Gastroesophageal sphincter (tissue), 4 donors: ENCODE data around the gene ADAMTS3. TPM values are rescaled to one million over a fixed set of nuclear protein-coding genes. Genes with fewer than 3 reads are reported as not detected.

Source experiments
- ATAC-seq: fragments of 150-250 bp; one replicate; pipeline ENCODE4 v1.9.1; 2016; ENCODE audit warnings: mild to moderate bottlenecking, moderate library complexity
- H3K27ac ChIP-seq, 4 donors: fragments of 200-600 bp; sonication (generic) in 3 of 4; 1 replicate in 3 of 4; 2 replicates in 1 of 4; pipeline ENCODE4 v1.5.1; 2016 to 2019
- H3K27me3 ChIP-seq: fragments of 200-600 bp; sonication (generic); one replicate; pipeline ENCODE4 v1.5.1; 2019
- H3K36me3 ChIP-seq, 2 donors: fragments of 200-600 bp; sonication (generic); one replicate each; pipeline ENCODE4 v1.5.1; 2019; ENCODE audit warnings: control low read depth in 1 of 2
- H3K4me1 ChIP-seq, 3 donors: fragments of 200-600 bp; sonication (generic); 1 replicate in 2 of 3; 2 replicates in 1 of 3; pipeline ENCODE4 v1.5.1; 2016 to 2019; ENCODE audit warnings: control low read depth in 2 of 3
- H3K4me3 ChIP-seq, 2 donors: fragments of 200-600 bp; sonication (generic); one replicate each; pipeline ENCODE4 v1.5.1; 2019; ENCODE audit warnings: mild to moderate bottlenecking in 1 of 2, moderate library complexity in 1 of 2
- H3K9me3 ChIP-seq, 3 donors: fragments of 200-600 bp; sonication (generic); one replicate each; pipeline ENCODE4 v1.5.1; 2017 to 2019; ENCODE audit warnings: control low read depth in 2 of 3
- CTCF ChIP-seq, 4 experiments: fragments of 200-600 bp in 2 of 4; fragments of 450-650 bp in 2 of 4; sonication (generic) in 1 of 4; IDR thresholded peaks; one replicate each; pipeline ENCODE4 v1.5.1; 2017 to 2019; ENCODE audit warnings: antibody characterized with exemption in 4 of 4, mild to moderate bottlenecking in 2 of 4, moderate library complexity in 2 of 4
- EP300 ChIP-seq: sonication (generic); formaldehyde crosslinking; IDR thresholded peaks from one replicate; pipeline ENCODE4 v1.6.1; 2017; ENCODE audit warnings: antibody characterized with exemption, mild to moderate bottlenecking
- POLR2A ChIP-seq, 2 donors: fragments of 450-650 bp; IDR thresholded peaks; one replicate each; pipeline ENCODE4 v1.6.1; 2017; ENCODE audit warnings: antibody characterized with exemption in 2 of 2, mild to moderate bottlenecking in 2 of 2, moderate library complexity in 1 of 2
- POLR2AphosphoS5 ChIP-seq: sonication (generic); formaldehyde crosslinking; IDR thresholded peaks from one replicate; pipeline ENCODE4 v1.6.1; 2017; ENCODE audit warnings: antibody characterized with exemption
- WGBS, 2 donors: methylation state at CpG; one replicate each; pipeline ENCODE4 v1.1.5; 2018; ENCODE audit warnings: low coverage in 1 of 2; 5-methylcytosine and 5-hydroxymethylcytosine counted together
- total RNA-seq, 4 donors: library from RNA; depleted of rRNA; stranded (reverse); fragments of >200 nt; gene quantifications; one replicate each; pipeline ENCODE4 v1.1.0, GENCODE V29; 2016

The ADAMTS3 gene
- total RNA-seq, 4 donors from 2014 or later: 0.31 to 3.0 (median 1.1) TPM

GRCh38 chr4:72602396-72603376 is 33.7 kb upstream of the ADAMTS3 start:
- no peak for ATAC-seq
- Histone ChIP-seq H3K36me3 (no peaks in the 10 kb centered on the region), H3K4me3 (no peak overlapping the region), H3K4me1 (no peaks in the 10 kb centered on the region), H3K27me3 (no peaks in the 10 kb centered on the region), H3K9me3 (no peaks in the 10 kb centered on the region), H3K27ac (no peak overlapping the region)
- WGBS, 2 donors: 65 to 88% methylated on average over 2 to 3 of the region's 3 CpGs
- no peak for TF ChIP-seq EP300
- TF ChIP-seq POLR2AphosphoS5: no peak
- TF ChIP-seq CTCF (IDR thresholded peaks at IDR 0.05): no peak
- TF ChIP-seq POLR2A (IDR thresholded peaks at IDR 0.05): no peak

GRCh38 chr4:72591547-72592454 is 22.8 kb upstream of the ADAMTS3 start:
- no peak overlapping the region for H3K27ac ChIP-seq
- 10 to 54% methylated on average over 3 to 10 of the region's 11 CpGs for WGBS, 2 donors

GRCh38 chr4:72587334-72587733 is 18.3 kb upstream of the ADAMTS3 start:
- WGBS, 2 donors: 86 to 100% methylated on average over 1 to 2 of the region's 2 CpGs
- TF ChIP-seq EP300: no peak
- no peak for TF ChIP-seq POLR2AphosphoS5
- TF ChIP-seq CTCF (IDR thresholded peaks at IDR 0.05): no peak
- TF ChIP-seq POLR2A (IDR thresholded peaks at IDR 0.05): no peak
- no peaks in the 10 kb centered on the region for H3K4me1 ChIP-seq
- no peak overlapping the region for H3K27ac ChIP-seq
- no peak for ATAC-seq
- no peak overlapping the region for H3K4me3 ChIP-seq
- no peaks in the 10 kb centered on the region for H3K27me3 ChIP-seq
- H3K36me3 ChIP-seq: no peaks in the 10 kb centered on the region
- no peaks in the 10 kb centered on the region for H3K9me3 ChIP-seq

More at GRCh38 chr4:72591547-72592454, 22.8 kb upstream of the ADAMTS3 start:
- TF ChIP-seq CTCF (IDR thresholded peaks at IDR 0.05) (no peak), EP300 (no peak), POLR2AphosphoS5 (no peak), POLR2A (IDR thresholded peaks at IDR 0.05) (no peak)
- no peaks in the 10 kb centered on the region for H3K36me3 ChIP-seq
- H3K4me1 ChIP-seq: no peaks in the 10 kb centered on the region
- no peaks in the 10 kb centered on the region for H3K27me3 ChIP-seq
- H3K9me3 ChIP-seq: no peaks in the 10 kb centered on the region
- no peak for ATAC-seq
- H3K4me3 ChIP-seq: no peak overlapping the region

- no peak overlapping the region for H3K4me3 ChIP-seq
- 0% methylated on average over 1 to 2 of the region's 2 CpGs for WGBS, 2 donors
- no peaks in the 10 kb centered on the region for H3K36me3 ChIP-seq
- no peaks in the 10 kb centered on the region for H3K9me3 ChIP-seq
- no peaks in the 10 kb centered on the region for H3K4me1 ChIP-seq
- no peaks in the 10 kb centered on the region for H3K27me3 ChIP-seq
- TF ChIP-seq POLR2A (IDR thresholded peaks at IDR 0.05): no peak
- H3K27ac ChIP-seq: no peak overlapping the region
- ATAC-seq: no peak
Observed at GRCh38 chr4:72582853-72583252, 13.8 kb upstream of the ADAMTS3 start.

GRCh38 chr4:72577211-72577610 is 8.2 kb upstream of the ADAMTS3 start:
- no peak for ATAC-seq
- no peaks in the 10 kb centered on the region for H3K27me3 ChIP-seq
- H3K27ac ChIP-seq: no peak overlapping the region
- H3K36me3 ChIP-seq: no peaks in the 10 kb centered on the region
- H3K4me1 ChIP-seq: no peaks in the 10 kb centered on the region
- TF ChIP-seq CTCF (IDR thresholded peaks at IDR 0.05): no peak
- no peak for TF ChIP-seq POLR2AphosphoS5
- TF ChIP-seq POLR2A (IDR thresholded peaks at IDR 0.05): no peak
- no peak for TF ChIP-seq EP300
- no peak overlapping the region for H3K4me3 ChIP-seq
- no peaks in the 10 kb centered on the region for H3K9me3 ChIP-seq
- WGBS, 2 donors: 94 to 95% methylated on average over 3 to 6 of the region's 6 CpGs
